Adipose tissue (tissue), 3 donors: ENCODE measurements around the gene NDFIP2. TPM values are rescaled to one million over a fixed set of nuclear protein-coding genes. Genes with fewer than 3 reads are reported as not detected.

ENCODE experiments used
- H3K27ac ChIP-seq: one replicate; pipeline ENCODE4 v1.5.1; 2013; ENCODE audit warnings: low read depth, low read length
- WGBS, 3 donors: extraction: QIAGEN DNeasy Blood & Tissue Kit; methylation state at CpG; one replicate each; pipeline ENCODE4 v1.1.7; 2013; 5-methylcytosine and 5-hydroxymethylcytosine counted together
- polyA plus RNA-seq, 3 donors: library from polyadenylated mRNA; stranded (reverse); fragments of 200-250 nt; gene quantifications; one replicate each; pipeline ENCODE4 v1.2.3, GENCODE V29; 2013
- donor health status: healthy with polysubstance abuse.
- donor health status: Bipolar disorder and iron deficiency.
- donor health status: healthy.

The NDFIP2 gene
- polyA plus RNA-seq, 3 donors, result 8.3 to 12.4 (median 11.0) TPM

- no peak overlapping the region for H3K27ac ChIP-seq
- 79 to 100% (median 90%) methylated on average over 1 of the region's 1 CpG for WGBS, 3 donors
Observed at GRCh38 chr13:79456656-79457365, 24.1 kb upstream of the NDFIP2 start.

GRCh38 chr13:79457390-79457789 is 23.6 kb upstream of the NDFIP2 start:
- no peak overlapping the region for H3K27ac ChIP-seq
- 60 to 84% (median 75%) methylated on average over 1 of the region's 1 CpG for WGBS, 3 donors

- 55 to 78% (median 74%) methylated on average over 2 of the region's 2 CpGs for WGBS, 3 donors
- H3K27ac ChIP-seq, result no peak overlapping the region
Observed at GRCh38 chr13:79457948-79458347, 23.0 kb upstream of the NDFIP2 start.

- 48 to 68% (median 57%) methylated on average over 2 of the region's 2 CpGs for WGBS, 3 donors
- H3K27ac ChIP-seq, result no peak overlapping the region
Observed at GRCh38 chr13:79458436-79458835, 22.5 kb upstream of the NDFIP2 start.

- WGBS, 3 donors, result 73 to 88% (median 84%) methylated on average over 3 of the region's 3 CpGs
- H3K27ac ChIP-seq, result no peak overlapping the region
Observed at GRCh38 chr13:79459906-79460305, 21.0 kb upstream of the NDFIP2 start.

GRCh38 chr13:79462895-79463294 is 18.1 kb upstream of the NDFIP2 start:
- H3K27ac ChIP-seq, result no peak overlapping the region

- H3K27ac ChIP-seq, result no peak overlapping the region
- WGBS, 3 donors, result 91 to 97% (median 96%) methylated on average over 1 of the region's 1 CpG
Observed at GRCh38 chr13:79463604-79464003, 17.4 kb upstream of the NDFIP2 start.

- WGBS, 3 donors, result 72 to 91% (median 77%) methylated on average over 2 of the region's 2 CpGs
- no peak overlapping the region for H3K27ac ChIP-seq
Observed at GRCh38 chr13:79466872-79467271, 14.1 kb upstream of the NDFIP2 start.

GRCh38 chr13:79468402-79468801 is 12.6 kb upstream of the NDFIP2 start:
- H3K27ac ChIP-seq, result no peak overlapping the region
- WGBS, 3 donors, result 93 to 97% (median 93%) methylated on average over 1 of the region's 1 CpG

- H3K27ac ChIP-seq, result no peak overlapping the region
- 85 to 89% (median 87%) methylated on average over 3 of the region's 3 CpGs for WGBS, 3 donors
Observed at GRCh38 chr13:79468819-79469218, 12.1 kb upstream of the NDFIP2 start.

GRCh38 chr13:79469608-79470007 is 11.3 kb upstream of the NDFIP2 start:
- 82 to 91% (median 85%) methylated on average over 3 of the region's 3 CpGs for WGBS, 3 donors
- no peak overlapping the region for H3K27ac ChIP-seq

- H3K27ac ChIP-seq, result no peak overlapping the region
- 93 to 94% (median 94%) methylated on average over 2 of the region's 2 CpGs for WGBS, 3 donors
Observed at GRCh38 chr13:79470666-79471065, 10.3 kb upstream of the NDFIP2 start.

GRCh38 chr13:79475569-79475968 is 5.4 kb upstream of the NDFIP2 start:
- 76 to 92% (median 90%) methylated on average over 1 of the region's 1 CpG for WGBS, 3 donors
- H3K27ac ChIP-seq, result no peak overlapping the region

- no peak overlapping the region for H3K27ac ChIP-seq
- 46 to 70% (median 67%) methylated on average over 3 of the region's 3 CpGs for WGBS, 3 donors
Observed at GRCh38 chr13:79477968-79478367, 3.0 kb upstream of the NDFIP2 start.

GRCh38 chr13:79479882-79480281 is 1.1 kb upstream of the NDFIP2 start:
- H3K27ac ChIP-seq, result no peak overlapping the region
- 57 to 74% (median 58%) methylated on average over 5 of the region's 5 CpGs for WGBS, 3 donors

GRCh38 chr13:79481685-79482052 is 714 bp downstream of the NDFIP2 start:
- WGBS, 3 donors, result 0 to 1% (median 1%) methylated on average over 12 of the region's 12 CpGs
- no peak overlapping the region for H3K27ac ChIP-seq

- no peak overlapping the region for H3K27ac ChIP-seq
- 53 to 66% (median 59%) methylated on average over 3 of the region's 3 CpGs for WGBS, 3 donors
Observed at GRCh38 chr13:79482281-79482970, 1.5 kb downstream of the NDFIP2 start.

GRCh38 chr13:79483086-79483706 is 2.2 kb downstream of the NDFIP2 start:
- no peak overlapping the region for H3K27ac ChIP-seq
- 52 to 88% (median 81%) methylated on average over 4 of the region's 4 CpGs for WGBS, 3 donors

GRCh38 chr13:79485014-79485811 is 4.3 kb downstream of the NDFIP2 start:
- H3K27ac ChIP-seq, result no peak overlapping the region

More at GRCh38 chr13:79485014-79485811, 4.3 kb downstream of the NDFIP2 start:
- WGBS, 3 donors, result 25 to 63% (median 61%) methylated on average over 4 of the region's 4 CpGs
